A549 (cell line): ENCODE results near the gene PSMD1.

Experiments used
- ATOH8 ChIP-seq: fragments of 250-450 bp; sonication (Bioruptor Pico); IDR thresholded peaks from 2 replicates; pipeline ENCODE4 v1.5.0; 2020; ENCODE audit warnings: low read depth, mild to moderate bottlenecking, moderate library complexity
- CTCF ChIP-seq: fragments of >200 bp; sonication (Bioruptor Twin); formaldehyde crosslinking; IDR thresholded peaks from 3 replicates; pipeline ENCODE4 v1.5.1; 2016
- MAFK ChIP-seq: fragments of 450-650 bp; IDR thresholded peaks from 2 replicates; pipeline ENCODE4 v1.6.1; 2014; ENCODE audit not compliant: partially characterized antibody
- MYC ChIP-seq: IDR thresholded peaks from 2 replicates; pipeline ENCODE4 v1.6.1; 2012; ENCODE audit warnings: mild to moderate bottlenecking, inconsistent platforms, low read length, improper control_type of control experiment, borderline replicate concordance
- REST ChIP-seq: fragments of 200-600 bp; sonication (generic); IDR thresholded peaks from 2 replicates; pipeline ENCODE4 v1.6.1; 2016; ENCODE audit warnings: antibody characterized with exemption, mild to moderate bottlenecking, moderate library complexity

GRCh38 chr2:231221761-231222160 lies 165.1 kb downstream of the PSMD1 start:
- TF ChIP-seq ATOH8 (CRISPR knock-in tag) (no peak), REST (no peak), CTCF (no peak), MAFK (no peak), MYC (no peak)
